Measurements from ENCODE around the gene GABRD.

Gene GABRD

GRCh38 chr1:2014741-2015735, 4.1 kb upstream of the GABRD start:
- no peak for DNase-seq (ENCODE audit: low read depth)
- TF ChIP-seq CTCF (IDR thresholded peaks at IDR 0.05; ENCODE audit: control insufficient read depth, insufficient read depth, low read depth, low read length, missing control alignments): no peak
- no peak overlapping the region for H3K4me3 ChIP-seq (ENCODE audit: control insufficient read depth, low read depth, low read length)

- no peak overlapping the region for H3K4me3 ChIP-seq (ENCODE audit: control insufficient read depth, low read depth, low read length)
- TF ChIP-seq CTCF (IDR thresholded peaks at IDR 0.05; ENCODE audit: control insufficient read depth, insufficient read depth, low read depth, low read length, missing control alignments): no peak
- DNase-seq (ENCODE audit: low read depth): no peak
Measured at GRCh38 chr1:2016123-2016522, 3.0 kb upstream of the GABRD start.

GRCh38 chr1:2018217-2019171, 651 bp upstream of the GABRD start:
- DNase-seq (ENCODE audit: low read depth): no peak
- TF ChIP-seq CTCF (IDR thresholded peaks at IDR 0.05; ENCODE audit: control insufficient read depth, insufficient read depth, low read depth, low read length, missing control alignments): no peak
- no peak overlapping the region for H3K4me3 ChIP-seq (ENCODE audit: control insufficient read depth, low read depth, low read length)

GRCh38 chr1:2019571-2020309, 595 bp downstream of the GABRD start:
- DNase-seq (ENCODE audit: low read depth): no peak
- TF ChIP-seq CTCF (IDR thresholded peaks at IDR 0.05; ENCODE audit: control insufficient read depth, insufficient read depth, low read depth, low read length, missing control alignments): no peak
- H3K4me3 ChIP-seq (ENCODE audit: control insufficient read depth, low read depth, low read length): no peak overlapping the region

- H3K4me3 ChIP-seq (ENCODE audit: control insufficient read depth, low read depth, low read length): no peak overlapping the region
- TF ChIP-seq CTCF (IDR thresholded peaks at IDR 0.05; ENCODE audit: control insufficient read depth, insufficient read depth, low read depth, low read length, missing control alignments): no peak
Measured at GRCh38 chr1:2020310-2020655, 1.1 kb downstream of the GABRD start.

GRCh38 chr1:2021550-2021949, 2.4 kb downstream of the GABRD start:
- DNase-seq (ENCODE audit: low read depth): no peak
- no peak for TF ChIP-seq CTCF (IDR thresholded peaks at IDR 0.05; ENCODE audit: control insufficient read depth, insufficient read depth, low read depth, low read length, missing control alignments)
- no peak overlapping the region for H3K4me3 ChIP-seq (ENCODE audit: control insufficient read depth, low read depth, low read length)

More at GRCh38 chr1:2020310-2020655, 1.1 kb downstream of the GABRD start:
- DNase-seq (ENCODE audit: low read depth): no peak

Data from AG09309 (cell line).